ENCODE results near the gene GLI2. TPM values are rescaled to one million over a fixed set of nuclear protein-coding genes. Genes with fewer than 3 reads are reported as not detected.

Gene GLI2
- total and polyA plus RNA-seq, 9 of the 15 experiments (the other 6 are each of a cell fraction or from before 2014, with no cell fraction given): 0.24 TPM; not detected in 8

DNA sequence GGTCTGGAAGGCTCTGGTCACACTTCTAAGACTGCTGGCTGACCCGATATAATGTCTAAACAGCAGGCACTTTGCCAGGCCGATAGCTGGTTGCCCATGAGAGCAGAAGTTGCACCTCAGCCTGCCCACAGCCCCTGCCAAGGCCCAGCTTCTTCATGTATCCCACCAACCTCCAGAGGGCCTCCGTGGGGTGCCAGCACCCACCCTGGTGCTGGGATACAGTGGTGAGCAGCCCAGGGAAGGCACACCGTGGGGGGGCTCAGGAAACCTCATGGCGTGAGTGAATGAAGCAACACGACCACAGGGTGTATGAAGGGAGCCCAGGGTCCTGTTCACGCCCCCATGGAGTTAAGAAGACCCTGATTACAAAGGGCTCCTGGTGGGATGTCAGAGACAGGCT lies 16.2 kb upstream of the GLI2 start (continued):
- TF ChIP-seq MAFK (IDR thresholded peaks at IDR 0.05; ENCODE audit: low read length): no peak
- TF ChIP-seq, protein P1, sequence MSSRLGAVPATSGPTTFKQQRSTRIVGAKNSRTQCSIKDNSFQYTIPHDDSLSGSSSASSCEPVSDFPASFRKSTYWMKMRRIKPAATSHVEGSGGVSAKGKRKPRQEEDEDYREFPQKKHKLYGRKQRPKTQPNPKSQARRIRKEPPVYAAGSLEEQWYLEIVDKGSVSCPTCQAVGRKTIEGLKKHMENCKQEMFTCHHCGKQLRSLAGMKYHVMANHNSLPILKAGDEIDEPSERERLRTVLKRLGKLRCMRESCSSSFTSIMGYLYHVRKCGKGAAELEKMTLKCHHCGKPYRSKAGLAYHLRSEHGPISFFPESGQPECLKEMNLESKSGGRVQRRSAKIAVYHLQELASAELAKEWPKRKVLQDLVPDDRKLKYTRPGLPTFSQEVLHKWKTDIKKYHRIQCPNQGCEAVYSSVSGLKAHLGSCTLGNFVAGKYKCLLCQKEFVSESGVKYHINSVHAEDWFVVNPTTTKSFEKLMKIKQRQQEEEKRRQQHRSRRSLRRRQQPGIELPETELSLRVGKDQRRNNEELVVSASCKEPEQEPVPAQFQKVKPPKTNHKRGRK (tag; IDR thresholded peaks at IDR 0.05): no peak
- TF ChIP-seq EZH2 (IDR thresholded peaks at IDR 0.05; ENCODE audit: borderline replicate concordance, low read depth, low read length): no peak
- no peak for TF ChIP-seq CHCHD3 (CRISPR knock-in tag; IDR thresholded peaks at IDR 0.05)
- TF ChIP-seq, protein P2, sequence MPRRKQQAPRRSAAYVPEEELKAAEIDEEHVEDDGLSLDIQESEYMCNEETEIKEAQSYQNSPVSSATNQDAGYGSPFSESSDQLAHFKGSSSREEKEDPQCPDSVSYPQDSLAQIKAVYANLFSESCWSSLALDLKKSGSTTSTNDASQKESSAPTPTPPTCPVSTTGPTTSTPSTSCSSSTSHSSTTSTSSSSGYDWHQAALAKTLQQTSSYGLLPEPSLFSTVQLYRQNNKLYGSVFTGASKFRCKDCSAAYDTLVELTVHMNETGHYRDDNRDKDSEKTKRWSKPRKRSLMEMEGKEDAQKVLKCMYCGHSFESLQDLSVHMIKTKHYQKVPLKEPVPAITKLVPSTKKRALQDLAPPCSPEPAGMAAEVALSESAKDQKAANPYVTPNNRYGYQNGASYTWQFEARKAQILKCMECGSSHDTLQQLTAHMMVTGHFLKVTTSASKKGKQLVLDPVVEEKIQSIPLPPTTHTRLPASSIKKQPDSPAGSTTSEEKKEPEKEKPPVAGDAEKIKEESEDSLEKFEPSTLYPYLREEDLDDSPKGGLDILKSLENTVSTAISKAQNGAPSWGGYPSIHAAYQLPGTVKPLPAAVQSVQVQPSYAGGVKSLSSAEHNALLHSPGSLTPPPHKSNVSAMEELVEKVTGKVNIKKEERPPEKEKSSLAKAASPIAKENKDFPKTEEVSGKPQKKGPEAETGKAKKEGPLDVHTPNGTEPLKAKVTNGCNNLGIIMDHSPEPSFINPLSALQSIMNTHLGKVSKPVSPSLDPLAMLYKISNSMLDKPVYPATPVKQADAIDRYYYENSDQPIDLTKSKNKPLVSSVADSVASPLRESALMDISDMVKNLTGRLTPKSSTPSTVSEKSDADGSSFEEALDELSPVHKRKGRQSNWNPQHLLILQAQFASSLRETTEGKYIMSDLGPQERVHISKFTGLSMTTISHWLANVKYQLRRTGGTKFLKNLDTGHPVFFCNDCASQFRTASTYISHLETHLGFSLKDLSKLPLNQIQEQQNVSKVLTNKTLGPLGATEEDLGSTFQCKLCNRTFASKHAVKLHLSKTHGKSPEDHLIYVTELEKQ (CRISPR knock-in tag; IDR thresholded peaks at IDR 0.05): no peak
- TF ChIP-seq CBX2 (IDR thresholded peaks at IDR 0.05; ENCODE audit: insufficient read depth, low read length, poor library complexity, severe bottlenecking): no peak
- TF ChIP-seq HMG20A (CRISPR knock-in tag; conservative IDR thresholded peaks at IDR 0.05): no peak
- TF ChIP-seq SMARCB1 (IDR thresholded peaks at IDR 0.05; ENCODE audit: insufficient read length, low read depth): no peak
- no peak for TF ChIP-seq ZC3H8 (IDR thresholded peaks at IDR 0.05)

Data from K562 (cell line).